ENCODE results near the gene SCN4A. TPM values are rescaled to one million over a fixed set of nuclear protein-coding genes. Genes with fewer than 3 reads are reported as not detected.

SCN4A gene
- total RNA-seq, 2 experiments from 2014 or later: 0.08 to 0.13 TPM

DNA sequence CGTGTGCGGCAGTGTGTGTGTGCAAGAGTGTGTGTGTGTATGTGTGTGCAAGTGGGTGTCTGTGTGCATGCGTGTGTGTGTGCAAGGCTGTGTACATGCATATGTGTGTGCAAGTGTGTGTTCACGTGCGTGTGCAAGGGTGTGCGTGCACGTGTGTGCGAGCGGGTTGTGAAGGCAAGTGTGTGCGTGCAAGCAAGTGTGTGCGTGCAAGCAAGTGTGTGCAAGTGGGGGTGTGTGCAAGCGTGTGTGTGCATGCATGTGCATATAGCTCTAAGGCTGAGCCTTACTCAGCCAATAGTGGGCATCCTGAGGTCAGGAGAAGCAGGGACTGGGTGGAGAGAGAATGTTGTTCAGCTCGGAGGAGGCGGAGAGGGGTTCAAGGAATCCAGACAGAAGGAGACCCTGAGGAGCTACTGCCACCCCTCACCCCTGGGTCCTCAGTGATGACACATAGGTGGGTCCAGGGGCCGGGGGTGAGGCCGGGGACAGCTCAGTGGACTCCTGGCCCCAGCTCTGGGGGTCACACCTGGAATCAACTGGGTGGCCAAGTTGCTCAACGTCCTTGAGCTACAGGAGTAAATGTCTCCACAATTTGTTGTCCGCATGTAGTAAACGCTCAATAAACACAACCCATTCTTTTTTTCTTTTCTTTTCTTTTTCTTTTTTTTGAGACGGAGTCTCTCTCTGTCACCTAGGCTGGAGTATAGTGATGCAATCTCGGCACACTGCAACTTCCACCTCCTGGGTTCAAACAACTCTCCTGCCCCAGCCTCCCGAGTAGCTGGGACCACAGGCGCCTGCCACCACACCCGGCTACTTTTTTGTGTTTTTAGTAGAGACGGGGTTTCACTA, 27.2 kb upstream of the SCN4A start:
- Mint-ChIP-seq H3K27ac (peak overlapping the region; percentile 37), H3K36me3 (ENCODE audit: low read depth) (peaks cover 46% of the 10 kb centered on the region), H3K4me1 (peaks cover 50% of the 10 kb centered on the region), H3K4me3 (peak overlapping the region; percentile 92), H3K9me3 (no peaks in the 10 kb centered on the region), H3K27me3 (peaks cover 8% of the 10 kb centered on the region)
- ChIA-PET CTCF (interaction anchor here (0.6 to 4.4 kb wide), 6 partner anchors 9 to 134 kb away, joined by 3 to 26 read pairs (median 8); partner anchors contain the start of gene GH1), POLR2A (interaction anchor here (0.8 to 9.1 kb wide), 8 partner anchors 8 to 81 kb away, joined by 3 to 79 read pairs (median 10); partner anchors contain the start of gene ICAM2)
- no peak for DNase-seq

DNA sequence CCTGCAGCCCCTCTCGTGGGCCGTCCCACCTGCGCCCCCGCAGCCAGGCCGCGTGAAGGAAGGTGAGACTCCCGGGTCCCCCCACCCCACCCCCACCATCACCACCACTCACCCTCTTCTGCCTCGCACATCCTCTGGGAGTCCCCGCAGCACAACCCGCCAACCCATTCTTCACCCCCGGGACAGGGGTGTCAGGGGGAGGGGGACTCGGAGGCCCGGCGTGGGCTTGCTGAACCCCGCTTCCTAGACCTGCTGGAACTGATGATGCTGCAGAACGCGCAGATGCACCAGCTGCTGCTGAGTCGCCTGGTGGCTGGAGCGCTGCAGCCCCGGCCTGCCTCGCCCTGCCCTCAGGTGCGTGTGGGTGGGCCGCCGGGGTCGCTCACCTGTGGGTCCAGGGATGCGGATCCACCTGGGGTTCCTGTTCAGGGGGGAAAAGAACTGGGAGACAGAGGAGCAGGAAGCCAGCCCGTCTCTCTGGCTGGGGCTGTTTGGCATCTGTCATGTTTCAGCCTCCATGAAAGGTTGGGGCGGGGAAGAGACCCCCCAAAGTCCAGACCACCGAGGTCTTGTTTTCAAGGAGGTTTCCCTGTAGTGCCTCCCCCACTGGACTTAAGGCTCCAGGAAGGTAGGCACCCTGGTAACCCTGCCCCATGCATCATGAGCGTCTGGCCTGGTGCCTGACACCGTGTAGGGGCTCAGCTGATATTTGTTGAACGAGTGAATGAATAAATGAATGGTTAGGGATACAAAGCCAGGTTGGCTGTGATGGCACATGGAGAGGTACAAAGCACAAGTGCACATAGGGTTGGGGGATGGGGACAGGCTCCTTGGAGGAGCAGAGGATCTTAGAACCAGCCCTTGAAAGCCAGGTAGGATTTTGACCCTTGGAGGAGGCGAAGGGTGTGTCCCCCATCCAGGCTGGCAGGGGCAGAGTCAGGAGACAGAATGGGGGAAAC, 26.3 kb upstream of the SCN4A start:
- ChIA-PET CTCF (interaction anchor here (1.1 to 4.4 kb wide), 8 partner anchors 15 to 135 kb away, joined by 3 to 26 read pairs (median 8); partner anchors contain the start of genes GH1 and ICAM2), POLR2A (interaction anchor here (0.8 to 9.1 kb wide), 13 partner anchors 7 to 147 kb away, joined by 3 to 79 read pairs (median 7); partner anchors contain the start of gene ICAM2)
- Mint-ChIP-seq H3K4me1 (peaks cover 59% of the 10 kb centered on the region), H3K27ac (peak overlapping the region; percentile 76), H3K9me3 (no peaks in the 10 kb centered on the region), H3K36me3 (ENCODE audit: low read depth) (peaks cover 37% of the 10 kb centered on the region), H3K27me3 (peaks cover 8% of the 10 kb centered on the region), H3K4me3 (peak overlapping the region; percentile 92)
- peak; percentile 47 for DNase-seq

DNA sequence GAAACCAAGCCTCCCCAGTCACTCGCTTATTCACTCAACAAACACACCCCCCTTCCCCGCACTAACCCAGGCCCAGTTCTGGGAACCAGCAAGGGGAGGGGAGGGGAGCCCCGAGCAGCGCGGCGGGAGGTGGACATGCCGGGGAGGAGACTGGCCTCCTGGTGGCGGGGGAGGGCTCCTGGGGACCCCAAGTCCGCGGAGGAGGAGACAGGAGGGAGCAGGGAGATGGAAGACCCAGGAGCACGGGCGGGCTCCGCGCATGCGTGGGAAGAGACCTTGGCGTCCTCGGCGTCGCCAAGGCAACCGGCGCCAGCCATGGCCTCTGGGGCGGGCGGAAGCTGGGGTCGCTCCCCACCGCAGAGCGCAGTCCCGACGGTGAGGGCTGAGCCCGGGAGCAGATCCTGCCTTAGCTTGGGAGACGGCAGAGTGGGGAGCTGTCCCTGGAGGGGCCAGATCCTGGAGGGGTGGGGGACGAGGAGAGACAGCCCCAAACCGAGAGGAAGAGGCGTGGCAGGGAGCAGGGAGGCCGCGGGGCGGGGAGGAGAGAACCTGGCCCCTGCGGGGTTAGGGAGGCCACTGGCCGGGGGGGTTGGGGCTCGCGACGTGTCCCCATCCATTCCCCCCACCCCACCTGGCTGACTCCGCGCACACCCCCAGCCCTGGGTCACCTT, 25.5 kb upstream of the SCN4A start, which contains the start of gene PRR29:
Gene PRR29, plus strand, starts transcription at position 302 of the 671 bp plus-strand sequence. Its CDS starts 14 bp downstream, at position 316.
- Mint-ChIP-seq H3K4me1 (peaks cover 66% of the 10 kb centered on the region), H3K36me3 (ENCODE audit: low read depth) (peaks cover 32% of the 10 kb centered on the region), H3K9me3 (no peaks in the 10 kb centered on the region), H3K4me3 (peak within 1 kb of the TSS; percentile 92), H3K27ac (peak within 1 kb of the TSS; percentile 76), H3K27me3 (peaks cover 8% of the 10 kb centered on the region)
- CTCF ChIA-PET: interaction anchor here (1.2 to 4.4 kb wide), 7 partner anchors 14 to 135 kb away, joined by 3 to 26 read pairs (median 10); partner anchors contain the start of genes GH1 and ICAM2
- POLR2A ChIA-PET: interaction anchor here (0.8 to 9.1 kb wide), 12 partner anchors 10 to 148 kb away, joined by 3 to 79 read pairs (median 6); partner anchors contain the start of gene ICAM2
- peak; percentile 82 for DNase-seq

DNA sequence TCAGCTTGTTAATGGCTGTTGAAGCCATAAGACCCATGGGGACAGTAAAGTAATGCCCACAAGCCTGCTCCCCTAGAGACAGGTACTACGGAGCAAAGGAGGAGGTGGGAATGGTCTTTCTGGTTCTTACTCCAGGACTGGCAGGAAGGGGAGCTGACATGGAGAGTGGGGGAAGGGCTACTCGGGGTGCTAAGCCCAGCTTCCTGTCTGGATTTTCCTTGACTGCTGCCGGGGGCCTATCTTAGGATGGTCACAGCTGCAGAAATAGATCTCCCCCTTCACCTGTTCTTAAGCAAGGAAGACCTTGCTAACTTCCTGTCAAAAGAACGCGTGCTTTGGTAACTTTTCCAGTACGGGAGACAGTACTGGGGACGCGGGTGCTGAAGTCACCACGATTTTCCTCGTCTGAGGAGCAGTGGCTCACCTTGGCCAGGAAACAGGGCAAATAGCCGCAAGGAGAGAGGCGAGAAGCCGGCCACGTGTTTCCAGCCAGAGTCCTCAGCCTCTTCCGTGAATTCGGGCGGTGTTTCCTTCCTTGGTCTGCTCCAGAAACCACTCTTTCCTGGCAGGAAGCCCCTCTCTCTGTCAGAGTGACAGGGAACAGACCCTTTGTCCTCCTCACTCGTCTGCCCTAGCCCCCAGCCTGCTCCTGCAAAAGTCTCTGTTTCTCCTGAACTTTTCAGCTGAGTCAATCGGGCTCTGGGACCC, 24.8 kb upstream of the SCN4A start:
- H3K4me1 Mint-ChIP-seq: peaks cover 70% of the 10 kb centered on the region
- H3K9me3 Mint-ChIP-seq: no peaks in the 10 kb centered on the region
- H3K27ac Mint-ChIP-seq: peak overlapping the region; percentile 74
- no peak for DNase-seq
- peaks cover 26% of the 10 kb centered on the region for H3K36me3 Mint-ChIP-seq (ENCODE audit: low read depth)
- peaks cover 8% of the 10 kb centered on the region for H3K27me3 Mint-ChIP-seq
- peak overlapping the region; percentile 92 for H3K4me3 Mint-ChIP-seq
- ChIA-PET CTCF (interaction anchor here (0.6 to 4.4 kb wide), 6 partner anchors 13 to 136 kb away, joined by 3 to 26 read pairs (median 10); partner anchors contain the start of gene GH1), POLR2A (interaction anchor here (0.9 to 9.1 kb wide), 10 partner anchors 9 to 66 kb away, joined by 3 to 79 read pairs (median 6); partner anchors contain the start of gene ICAM2)

DNA sequence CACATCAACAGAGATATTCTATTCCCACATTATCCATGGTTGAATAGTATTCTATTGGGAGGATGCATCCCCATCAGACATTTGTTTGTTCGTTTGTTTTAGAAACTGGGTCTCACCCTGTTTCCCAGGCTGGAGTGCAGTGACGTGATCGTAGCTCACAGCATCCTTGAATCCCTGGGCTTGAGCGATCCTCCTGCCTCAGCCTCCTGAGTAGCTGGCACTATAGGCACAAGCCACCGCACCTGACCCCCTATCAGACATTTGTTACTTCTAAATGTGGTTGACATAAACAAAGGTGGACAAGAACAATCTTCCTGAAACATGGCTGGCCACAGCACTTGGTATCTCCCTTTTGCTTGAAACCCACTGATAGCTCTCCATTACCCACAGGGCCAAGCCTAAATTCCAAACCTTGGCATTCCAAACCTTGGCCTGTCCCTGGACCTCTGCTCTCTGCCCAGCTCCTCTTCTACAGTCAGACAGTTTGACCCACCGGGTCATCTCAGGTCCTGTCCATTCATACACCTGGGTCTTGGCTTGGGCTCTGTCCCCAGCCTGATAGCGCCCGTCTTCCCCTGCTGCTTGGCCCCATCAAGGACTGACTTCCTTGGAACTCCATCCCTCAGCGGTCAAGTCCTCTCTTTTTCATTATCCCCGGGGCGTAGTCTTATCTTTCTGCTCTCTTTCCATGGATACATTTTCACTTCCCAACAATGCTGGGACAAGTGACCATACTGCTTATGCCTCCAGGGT, 23.9 kb upstream of the SCN4A start:
- Mint-ChIP-seq H3K4me3 (peak overlapping the region; percentile 92), H3K36me3 (ENCODE audit: low read depth) (peaks cover 25% of the 10 kb centered on the region), H3K27me3 (peaks cover 9% of the 10 kb centered on the region), H3K4me1 (peaks cover 77% of the 10 kb centered on the region), H3K27ac (peak overlapping the region; percentile 4), H3K9me3 (no peaks in the 10 kb centered on the region)
- ChIA-PET CTCF (interaction anchor here (0.6 to 4.4 kb wide), 8 partner anchors 11 to 137 kb away, joined by 3 to 26 read pairs (median 6); partner anchors contain the start of gene GH1), POLR2A (interaction anchor here (1.0 to 9.1 kb wide), 8 partner anchors 9 to 65 kb away, joined by 3 to 79 read pairs (median 5); partner anchors contain the start of gene ICAM2)
- DNase-seq: no peak

DNA sequence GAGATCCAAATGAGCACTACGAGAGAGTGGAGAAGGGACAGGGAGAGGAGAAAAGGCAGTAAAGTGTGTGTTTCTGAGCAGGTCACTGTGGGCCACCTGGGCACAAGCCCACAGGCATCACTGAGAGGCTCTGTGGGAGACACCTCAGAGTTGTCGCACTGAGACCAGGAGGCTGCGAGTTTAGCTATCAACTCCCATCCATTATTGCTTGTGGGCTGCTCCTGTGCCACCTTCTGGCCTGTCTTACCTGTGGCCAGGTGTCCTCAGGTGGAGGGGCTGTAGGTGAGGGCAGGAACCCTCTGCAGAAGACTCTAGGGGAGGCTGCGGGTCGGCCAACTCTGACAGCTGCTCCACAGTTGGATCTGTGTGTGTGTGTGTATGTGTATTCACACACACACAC, 22.9 kb upstream of the SCN4A start:
- Mint-ChIP-seq H3K4me3 (no peak overlapping the region), H3K9me3 (no peaks in the 10 kb centered on the region), H3K27ac (no peak overlapping the region), H3K36me3 (ENCODE audit: low read depth) (peaks cover 25% of the 10 kb centered on the region), H3K27me3 (peaks cover 10% of the 10 kb centered on the region), H3K4me1 (peaks cover 83% of the 10 kb centered on the region)
- ChIA-PET POLR2A (interaction anchor here (0.9 to 9.1 kb wide), 3 partner anchors 25 to 56 kb away, joined by 3 to 79 read pairs (median 3); partner anchors contain the start of gene ICAM2), CTCF (interaction anchor here (1.5 to 4.0 kb wide), 4 partner anchors 10 to 84 kb away, joined by 4 to 18 read pairs (median 6); partner anchors contain the start of gene CSHL1)
- DNase-seq: no peak

DNA sequence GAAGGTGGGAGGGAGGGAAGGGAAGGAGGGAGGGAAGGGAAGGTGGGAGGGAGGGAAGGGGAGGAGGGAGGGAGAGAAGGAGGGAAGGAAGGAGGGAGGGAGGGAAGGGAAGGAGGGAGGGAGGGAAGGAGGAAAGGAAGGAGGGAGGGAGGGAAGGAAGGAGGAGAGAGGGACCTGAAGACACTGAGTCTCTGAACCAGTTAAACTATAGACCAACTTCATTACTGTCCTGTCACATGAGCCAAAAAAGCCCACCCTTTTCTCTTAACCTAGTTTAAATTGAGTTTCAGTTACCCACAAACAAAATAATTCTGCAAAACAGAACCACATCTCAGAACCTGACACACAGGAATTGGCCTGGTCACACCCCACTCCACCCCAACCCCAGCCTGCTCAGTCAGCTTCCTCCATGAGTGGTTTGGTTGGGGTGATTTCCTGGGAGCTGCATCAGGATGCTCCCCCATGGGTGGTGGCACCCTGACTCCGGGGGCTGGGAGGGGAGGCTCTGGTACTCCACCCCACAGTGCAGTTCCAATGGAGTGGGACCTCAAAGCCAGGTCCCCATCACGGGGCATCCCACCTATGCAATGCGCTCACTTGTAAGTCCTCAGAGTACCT, 20.8 kb upstream of the SCN4A start:
- POLR2A ChIA-PET: interaction anchor here (0.7 to 9.1 kb wide), 13 partner anchors 8 to 152 kb away, joined by 3 to 79 read pairs (median 4); partner anchors contain the start of gene ICAM2
- peaks cover 78% of the 10 kb centered on the region for H3K4me1 Mint-ChIP-seq
- no peaks in the 10 kb centered on the region for H3K9me3 Mint-ChIP-seq
- no peak overlapping the region for H3K4me3 Mint-ChIP-seq
- H3K27me3 Mint-ChIP-seq: peaks cover 10% of the 10 kb centered on the region
- peak overlapping the region; percentile 86 for H3K27ac Mint-ChIP-seq
- peaks cover 15% of the 10 kb centered on the region for H3K36me3 Mint-ChIP-seq (ENCODE audit: low read depth)
- DNase-seq: peak; percentile 54
- CTCF ChIA-PET: interaction anchor here (1.2 to 4.0 kb wide), 13 partner anchors 8 to 140 kb away, joined by 3 to 31 read pairs (median 7); partner anchors contain the start of genes CSHL1 and ICAM2

DNA sequence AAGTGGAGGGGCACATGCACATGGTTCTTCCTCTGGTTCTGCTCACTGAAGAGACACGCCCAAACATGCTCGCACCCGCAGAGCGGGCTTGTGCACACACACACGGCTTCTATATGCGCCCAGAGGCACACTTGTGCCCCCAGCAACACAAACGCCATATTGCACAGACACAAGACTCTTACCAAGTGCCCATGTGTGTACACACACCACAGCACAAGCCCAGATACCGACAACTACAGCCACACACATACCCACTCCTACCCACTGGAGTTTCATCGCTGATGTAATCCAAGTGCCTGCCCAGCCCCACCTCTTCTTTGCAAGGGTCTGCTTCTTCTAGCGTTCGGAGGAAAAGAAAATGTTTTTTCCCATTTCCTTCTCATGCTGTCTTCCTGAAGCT, 18.9 kb upstream of the SCN4A start:
- peaks cover 6% of the 10 kb centered on the region for H3K27me3 Mint-ChIP-seq
- DNase-seq: no peak
- POLR2A ChIA-PET: interaction anchor here (1.2 to 3.5 kb wide), 3 partner anchors 8 to 34 kb away, joined by 3 to 18 read pairs (median 6); partner anchors contain the start of gene ICAM2
- CTCF ChIA-PET: interaction anchor here (1.5 to 4.0 kb wide), 6 partner anchors 29 to 72 kb away, joined by 4 to 31 read pairs (median 17); partner anchors contain the start of genes CD79B and ICAM2
- no peak overlapping the region for H3K4me3 Mint-ChIP-seq
- H3K27ac Mint-ChIP-seq: peak overlapping the region; percentile 50
- peaks cover 7% of the 10 kb centered on the region for H3K36me3 Mint-ChIP-seq (ENCODE audit: low read depth)
- H3K4me1 Mint-ChIP-seq: peaks cover 70% of the 10 kb centered on the region
- no peaks in the 10 kb centered on the region for H3K9me3 Mint-ChIP-seq

DNA sequence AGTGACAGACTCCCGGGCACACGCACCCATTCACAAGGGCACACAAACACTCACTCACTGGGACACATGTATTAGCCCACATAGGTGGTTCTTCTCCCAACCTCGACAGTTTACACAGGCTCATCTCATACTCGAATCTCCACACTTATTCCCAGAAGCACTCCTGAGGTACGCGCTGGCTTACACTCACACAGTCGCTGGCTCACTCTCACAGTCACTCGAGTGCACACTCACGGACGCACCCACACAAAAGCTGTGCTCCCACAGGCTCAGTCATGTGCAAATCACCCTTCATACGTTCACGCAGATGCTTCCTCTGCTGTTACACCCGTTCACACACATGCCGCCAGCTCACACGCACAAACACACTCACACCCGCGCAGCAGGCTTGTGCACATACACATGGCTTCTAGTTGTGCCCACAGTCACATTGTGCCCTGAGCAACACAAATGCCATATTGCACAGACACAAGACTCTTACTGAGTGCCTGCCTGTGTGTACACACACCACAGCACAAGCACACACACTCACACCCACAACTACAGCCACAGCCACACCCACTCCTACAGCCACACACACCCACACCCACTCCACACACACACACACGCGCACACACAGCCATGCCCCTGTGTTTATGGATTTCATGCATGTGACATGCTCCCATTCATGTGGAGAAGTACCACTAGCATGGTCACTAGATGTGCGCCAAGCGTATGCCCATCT, 17.1 kb upstream of the SCN4A start:
- POLR2A ChIA-PET: interaction anchor here (0.8 to 3.5 kb wide), 7 partner anchors 12 to 140 kb away, joined by 3 to 18 read pairs (median 4); partner anchors contain the start of genes ERN1 and ICAM2
- Mint-ChIP-seq H3K27me3 (peaks cover 2% of the 10 kb centered on the region), H3K27ac (no peak overlapping the region), H3K4me1 (peaks cover 74% of the 10 kb centered on the region), H3K4me3 (no peak overlapping the region), H3K9me3 (no peaks in the 10 kb centered on the region), H3K36me3 (ENCODE audit: low read depth) (peaks cover 2% of the 10 kb centered on the region)
- DNase-seq: no peak
- CTCF ChIA-PET: interaction anchor here (1.0 to 2.1 kb wide), 19 partner anchors 10 to 144 kb away, joined by 3 to 32 read pairs (median 4); partner anchors contain the start of genes CD79B, CSHL1, GH1 and ICAM2
